HCT116 (cell line): Measurements from ENCODE around the gene TFF2. TPM values are rescaled to one million over a fixed set of nuclear protein-coding genes. Genes with fewer than 3 reads are reported as not detected.

Experiments used
- ATAC-seq: fragments of 200-7000 bp; cut with Tn5 transposase; 2 replicates; pipeline ENCODE4 v1.9.1; 2020; ENCODE audit warnings: mild to moderate bottlenecking, moderate library complexity
- BruUV-seq: library from RNA; stranded (reverse); fragments of 400-500 nt; replicated peaks from 2 replicates; lab custom pipeline; 2021; lab: Mats Ljungman, UMichigan
- CTCF ChIA-PET: fragments of 300-600 bp; sonication (Branson Sonifier 250); formaldehyde crosslinking; loops from one replicate; lab custom pipeline; 2021; ENCODE audit warnings: antibody characterized with exemption; lab: Charles Lee
- POLR2A ChIA-PET: fragments of 300-600, 350-600 bp; sonication (Branson Sonifier 250); formaldehyde crosslinking; loops from one replicate; lab custom pipeline; 2021; ENCODE audit warnings: antibody characterized with exemption; lab: Charles Lee
- RAD21 ChIA-PET, 2 experiments: fragments of 300-600 bp; sonication (Branson Sonifier 250); formaldehyde crosslinking; loops; one replicate each; lab custom pipeline; 2023; ENCODE audit warnings: low total read pairs in 2 of 2; ENCODE audit not compliant: uncharacterized antibody in 2 of 2, unreplicated experiment in 2 of 2, low non-redundant PET in 1 of 2; lab: Charles Lee
- DNase-seq: peaks from one replicate; pipeline ENCODE4 v3.0.0-alpha.2; 2010; ENCODE audit warnings: low read depth, low spot score
- H2AFZ ChIP-seq: fragments of 200-600 bp; shearing (Covaris generic), sonication (generic); 2 replicates; pipeline ENCODE4 v1.6.1; 2017; ENCODE audit warnings: low read depth, mixed run types, mixed read lengths, antibody characterized with exemption, low read length; ENCODE audit not compliant: poor library complexity, severe bottlenecking
- H3K27ac ChIP-seq: 2 replicates; pipeline ENCODE4 v1.5.1; 2012; ENCODE audit warnings: low read depth, low read length
- H3K27me3 ChIP-seq: fragments of 200-600 bp; sonication (generic); 2 replicates; pipeline ENCODE4 v1.6.1; 2016; ENCODE audit warnings: mixed run types, low read length, mixed read lengths; ENCODE audit not compliant: insufficient read depth
- H3K36me3 ChIP-seq, 2 experiments: fragments of 200-500 bp in 1 of 2; fragments of 200-600 bp in 1 of 2; sonication (Bioruptor generic) in 1 of 2; sonication (generic) in 1 of 2; 2 replicates each; pipeline versions ENCODE4 v1.5.1 to v1.6.1; 2014 to 2016; ENCODE audit warnings: low read length in 2 of 2, inconsistent platforms in 1 of 2, mixed read lengths in 1 of 2, mixed run types in 1 of 2; ENCODE audit not compliant: insufficient read depth in 2 of 2, control insufficient read depth in 1 of 2
- H3K4me1 ChIP-seq, 2 experiments: fragments of 200-600 bp in 1 of 2; sonication (generic) in 1 of 2; 2 replicates each; pipeline versions ENCODE4 v1.5.1 to v1.6.1; 2012 to 2017; ENCODE audit warnings: low read length in 2 of 2, inconsistent platforms in 1 of 2, mild to moderate bottlenecking in 1 of 2, mixed read lengths in 1 of 2, mixed run types in 1 of 2, moderate library complexity in 1 of 2; ENCODE audit not compliant: insufficient read depth in 2 of 2, control insufficient read depth in 1 of 2
- H3K4me2 ChIP-seq: fragments of 200-600 bp; sonication (generic); 2 replicates; pipeline ENCODE4 v1.6.1; 2017; ENCODE audit warnings: mixed run types, low read length, mixed read lengths
- H3K4me3 ChIP-seq, 2 experiments: fragments of 200-600 bp in 1 of 2; sonication (generic) in 1 of 2; replicated peaks in 1 of 2; 2 replicates each; pipeline ENCODE4 v1.5.1; 2011 to 2016; ENCODE audit warnings: low read length in 2 of 2, control low read depth in 1 of 2, low read depth in 1 of 2, mild to moderate bottlenecking in 1 of 2, mixed read lengths in 1 of 2, mixed run types in 1 of 2
- H3K79me2 ChIP-seq: fragments of 200-600 bp; sonication (generic); 2 replicates; pipeline ENCODE4 v1.6.1; 2017; ENCODE audit warnings: mild to moderate bottlenecking, mixed run types, low read length, moderate library complexity, mixed read lengths; ENCODE audit not compliant: insufficient read depth
- H3K9ac ChIP-seq: fragments of 200-600 bp; sonication (generic); 2 replicates; pipeline ENCODE4 v1.6.1; 2016; ENCODE audit warnings: low read length, mixed read lengths
- H3K9me2 ChIP-seq: fragments of 200-600 bp; sonication (generic), shearing (Covaris generic); 2 replicates; pipeline ENCODE4 v1.6.1; 2017; ENCODE audit warnings: mixed run types, mild to moderate bottlenecking, moderate library complexity; ENCODE audit not compliant: insufficient read depth
- H3K9me3 ChIP-seq, 2 experiments: fragments of 200-500 bp in 1 of 2; fragments of 200-600 bp in 1 of 2; sonication (Bioruptor generic) in 1 of 2; sonication (generic) in 1 of 2; 2 replicates each; pipeline ENCODE4 v1.6.1; 2014 to 2017; ENCODE audit warnings: low read length in 2 of 2, mixed read lengths in 2 of 2, inconsistent platforms in 1 of 2, low read depth in 1 of 2, mild to moderate bottlenecking in 1 of 2, mixed run types in 1 of 2, moderate library complexity in 1 of 2; ENCODE audit not compliant: control insufficient read depth in 1 of 2, insufficient read depth in 1 of 2
- H4K20me1 ChIP-seq: fragments of 200-600 bp; sonication (generic), shearing (Covaris generic); 2 replicates; pipeline ENCODE4 v1.6.1; 2017; ENCODE audit warnings: mixed run types, mild to moderate bottlenecking, moderate library complexity; ENCODE audit not compliant: insufficient read depth
- CBX3 ChIP-seq: IDR thresholded peaks from 2 replicates; pipeline ENCODE4 v1.6.1; 2012; ENCODE audit warnings: low read depth
- CEBPB ChIP-seq: IDR thresholded peaks from 2 replicates; pipeline ENCODE4 v1.6.1; 2012; ENCODE audit warnings: low read depth
- CTCF ChIP-seq, 3 experiments: fragments of 200-600 bp in 1 of 3; sonication (generic) in 1 of 3; IDR thresholded peaks in 2 of 3; conservative IDR thresholded peaks in 1 of 3; 2 replicates each; pipeline ENCODE4 v1.5.1; 2012 to 2017; ENCODE audit warnings: low read depth in 2 of 3, low read length in 2 of 3, antibody characterized with exemption in 1 of 3, borderline replicate concordance in 1 of 3, control low read depth in 1 of 3, mild to moderate bottlenecking in 1 of 3, mixed read lengths in 1 of 3, mixed run types in 1 of 3, moderate library complexity in 1 of 3; ENCODE audit not compliant: insufficient read depth in 1 of 3
- EGR1 ChIP-seq: IDR thresholded peaks from 2 replicates; pipeline ENCODE4 v1.6.1; 2012; ENCODE audit warnings: low read depth
- EZH2 ChIP-seq: fragments of 200-600 bp; sonication (generic); IDR thresholded peaks from 2 replicates; pipeline ENCODE4 v1.6.1; 2017; ENCODE audit warnings: antibody characterized with exemption, mixed run types
- FOSL1 ChIP-seq: IDR thresholded peaks from 2 replicates; pipeline ENCODE4 v1.6.1; 2012; ENCODE audit warnings: low read depth
- JUND ChIP-seq: IDR thresholded peaks from 2 replicates; pipeline ENCODE4 v1.6.1; 2012
- MAX ChIP-seq: IDR thresholded peaks from 2 replicates; pipeline ENCODE4 v1.6.1; 2012
- POLR2A ChIP-seq: IDR thresholded peaks from 2 replicates; pipeline ENCODE4 v1.7.0; 2011; ENCODE audit warnings: borderline replicate concordance; ENCODE audit not compliant: insufficient read depth, insufficient read length; ENCODE audit errors: extremely low read depth
- POLR2AphosphoS5 ChIP-seq: IDR thresholded peaks from 2 replicates; pipeline ENCODE4 v1.6.1; 2011; ENCODE audit warnings: mild to moderate bottlenecking, low read depth, low read length, moderate library complexity
- RAD21 ChIP-seq: IDR thresholded peaks from 2 replicates; pipeline ENCODE4 v1.6.1; 2012; ENCODE audit warnings: low read depth, mild to moderate bottlenecking
- SIN3A ChIP-seq: IDR thresholded peaks from 2 replicates; pipeline ENCODE4 v1.6.1; 2012; ENCODE audit warnings: low read depth
- SP1 ChIP-seq: IDR thresholded peaks from 2 replicates; pipeline ENCODE4 v1.6.1; 2012; ENCODE audit warnings: low read depth
- TCF7L2 ChIP-seq: IDR thresholded peaks from 2 replicates; pipeline ENCODE4 v1.7.0; 2011; ENCODE audit warnings: borderline replicate concordance, inconsistent platforms; ENCODE audit not compliant: insufficient read depth, insufficient read length; ENCODE audit errors: extremely low read depth
- YY1 ChIP-seq: IDR thresholded peaks from 2 replicates; pipeline ENCODE4 v1.6.1; 2011; ENCODE audit warnings: low read length, low read depth, moderate library complexity, mild to moderate bottlenecking; ENCODE audit not compliant: insufficient replicate concordance; ENCODE audit errors: extremely low read depth
- ZBTB33 ChIP-seq: IDR thresholded peaks from 2 replicates; pipeline ENCODE4 v1.6.1; 2011; ENCODE audit warnings: mild to moderate bottlenecking, low read length, moderate library complexity; ENCODE audit not compliant: insufficient replicate concordance; ENCODE audit errors: extremely low read depth
- ZFX ChIP-seq: fragments of 450-650 bp; IDR thresholded peaks from 2 replicates; pipeline ENCODE4 v1.6.1; 2017
- intact Hi-C: fragments of 100-400 bp; cut with micrococcal nuclease; formaldehyde crosslinking; loops from 2 replicates; pipeline ENCODE4 v1.10.0; 2022
- total RNA-seq: library from RNA; stranded (reverse); gene quantifications from one replicate; pipeline ENCODE4 v1.2.1, GENCODE V29; 2021; ENCODE audit not compliant: unreplicated experiment

Gene TFF2
- total RNA-seq, 1 experiment from 2014 or later = not detected

GRCh38 chr21:42319851-42320572 is 30.8 kb downstream of the TFF2 start (continued):
- no peak for TF ChIP-seq EGR1
- TF ChIP-seq POLR2AphosphoS5 = no peak
- no peak for TF ChIP-seq CTCF (IDR thresholded peaks at IDR 0.05 in 2 of 3, conservative IDR thresholded peaks at IDR 0.05 in 1 of 3; ENCODE audit: borderline replicate concordance in 1 of 3, insufficient read depth in 1 of 3, low read depth in 2 of 3, low read length in 2 of 3)

- H4K20me1 ChIP-seq = no peaks in the 10 kb centered on the region
- intact Hi-C loops = no loop called here
- H3K79me2 ChIP-seq = no peaks in the 10 kb centered on the region
- no peaks in the 10 kb centered on the region for H3K9me3 ChIP-seq
- RAD21 ChIA-PET = no interaction called here
- 0 out of 2 replicates have a peak, but pooled peaks cover under 1% of the 10 kb centered on the region for H3K27me3 ChIP-seq
- DNase-seq (no peak), ATAC-seq (no peak)
- POLR2A ChIA-PET = no interaction called here
- H2AFZ ChIP-seq = no peak overlapping the region
- TF ChIP-seq CBX3 (no peak), SIN3A (no peak), CEBPB (no peak), EGR1 (no peak), ZBTB33 (no peak), RAD21 (no peak), MAX (no peak), SP1 (no peak), TCF7L2 (no peak), CTCF (IDR thresholded peaks at IDR 0.05 in 2 of 3, conservative IDR thresholded peaks at IDR 0.05 in 1 of 3; ENCODE audit: borderline replicate concordance in 1 of 3, insufficient read depth in 1 of 3, low read depth in 2 of 3, low read length in 2 of 3) (no peak), EZH2 (no peak), POLR2A (no peak), JUND (no peak), ZFX (no peak), YY1 (no peak), FOSL1 (no peak), POLR2AphosphoS5 (no peak)
- no TSS peak for BruUV-seq
- CTCF ChIA-PET = interaction anchor here (2.1 kb wide), 1 partner anchor 9 kb away, joined by 7 read pairs; no protein-coding TSS in a partner anchor
- H3K4me2 ChIP-seq = no peak overlapping the region
- H3K4me1 ChIP-seq = no peaks in the 10 kb centered on the region
- no peaks in the 10 kb centered on the region for H3K9me2 ChIP-seq
- H3K4me3 ChIP-seq = no peak overlapping the region
- no peaks in the 10 kb centered on the region for H3K36me3 ChIP-seq
- no peak overlapping the region for H3K27ac ChIP-seq
- no peak overlapping the region for H3K9ac ChIP-seq
Measured at GRCh38 chr21:42319376-42319775, 31.4 kb downstream of the TFF2 start.
